ENCODE measurements around the gene SHQ1.
"Not testable (repeated sequence)": the region's sequence is repeated elsewhere in the genome, so short reads cannot be mapped to it uniquely, and the experiment has no call there.

SHQ1 gene

GRCh38 chr3:72797773-72798543, 50.3 kb downstream of the SHQ1 start:
- ChIA-PET CTCF (no interaction called here), POLR2A (ENCODE audit: low non-redundant PET) (no interaction called here)
- TF ChIP-seq CTCF (conservative IDR thresholded peaks at IDR 0.05; ENCODE audit: low read depth) = no peak
- no peak overlapping the region for H3K27ac ChIP-seq
- no peak for DNase-seq (ENCODE audit: low spot score)

GRCh38 chr3:72794079-72794478, 54.2 kb downstream of the SHQ1 start:
- H3K27ac ChIP-seq = no peak overlapping the region
- no peak for DNase-seq (ENCODE audit: low spot score)
- TF ChIP-seq CTCF (conservative IDR thresholded peaks at IDR 0.05; ENCODE audit: low read depth) = no peak
- CTCF ChIA-PET = no interaction called here
- POLR2A ChIA-PET (ENCODE audit: low non-redundant PET) = no interaction called here

- DNase-seq (ENCODE audit: low spot score) = peak; percentile 1
- CTCF ChIA-PET = no interaction called here
Measured at GRCh38 chr3:72791161-72791560, 57.1 kb downstream of the SHQ1 start.

GRCh38 chr3:72789786-72790185, 58.5 kb downstream of the SHQ1 start:
- no peak for TF ChIP-seq CTCF (conservative IDR thresholded peaks at IDR 0.05; ENCODE audit: low read depth)
- DNase-seq (ENCODE audit: low spot score) = no peak
- H3K27ac ChIP-seq = no peak overlapping the region
- ChIA-PET CTCF (interaction anchor here (0.7 kb wide), 1 partner anchor 371 kb away, joined by 3 read pairs; no protein-coding TSS in a partner anchor), POLR2A (ENCODE audit: low non-redundant PET) (no interaction called here)

More at GRCh38 chr3:72791161-72791560, 57.1 kb downstream of the SHQ1 start:
- POLR2A ChIA-PET (ENCODE audit: low non-redundant PET) = no interaction called here
- TF ChIP-seq CTCF (conservative IDR thresholded peaks at IDR 0.05; ENCODE audit: low read depth) = no peak
- no peak overlapping the region for H3K27ac ChIP-seq

- POLR2A ChIA-PET (ENCODE audit: low non-redundant PET); DNase-seq (ENCODE audit: low spot score); H3K27ac ChIP-seq; CTCF ChIA-PET: not testable (repeated sequence)
Measured at GRCh38 chr3:72788232-72788631, 60.0 kb downstream of the SHQ1 start.

- no peak for DNase-seq (ENCODE audit: low spot score)
- no peak overlapping the region for H3K27ac ChIP-seq
- ChIA-PET POLR2A (ENCODE audit: low non-redundant PET) (no interaction called here), CTCF (interaction anchor here (0.8 kb wide), 1 partner anchor 729 kb away, joined by 3 read pairs; no protein-coding TSS in a partner anchor)
- no peak for TF ChIP-seq CTCF (conservative IDR thresholded peaks at IDR 0.05; ENCODE audit: low read depth)
Measured at GRCh38 chr3:72786668-72787067, 61.6 kb downstream of the SHQ1 start.

GRCh38 chr3:72784226-72784625, 64.0 kb downstream of the SHQ1 start:
- no peak overlapping the region for H3K27ac ChIP-seq
- POLR2A ChIA-PET (ENCODE audit: low non-redundant PET) = no interaction called here
- CTCF ChIA-PET = interaction anchor here (0.6 kb wide), 1 partner anchor 111 kb away, joined by 3 read pairs; no protein-coding TSS in a partner anchor
- no peak for TF ChIP-seq CTCF (conservative IDR thresholded peaks at IDR 0.05; ENCODE audit: low read depth)
- no peak for DNase-seq (ENCODE audit: low spot score)

All from RWPE1 (cell line).